Measurements from ENCODE around the gene DOCK8. TPM values are rescaled to one million over a fixed set of nuclear protein-coding genes. Genes with fewer than 3 reads are reported as not detected.

Gene DOCK8
- polyA plus RNA-seq, 5 donors = 6.2 to 8.4 (median 7.0) TPM

GRCh38 chr9:495739-496138, 281.1 kb downstream of the DOCK8 start:
- DNase-seq = no peak

GRCh38 chr9:503326-503725, 288.7 kb downstream of the DOCK8 start:
- no peak for DNase-seq

DNA sequence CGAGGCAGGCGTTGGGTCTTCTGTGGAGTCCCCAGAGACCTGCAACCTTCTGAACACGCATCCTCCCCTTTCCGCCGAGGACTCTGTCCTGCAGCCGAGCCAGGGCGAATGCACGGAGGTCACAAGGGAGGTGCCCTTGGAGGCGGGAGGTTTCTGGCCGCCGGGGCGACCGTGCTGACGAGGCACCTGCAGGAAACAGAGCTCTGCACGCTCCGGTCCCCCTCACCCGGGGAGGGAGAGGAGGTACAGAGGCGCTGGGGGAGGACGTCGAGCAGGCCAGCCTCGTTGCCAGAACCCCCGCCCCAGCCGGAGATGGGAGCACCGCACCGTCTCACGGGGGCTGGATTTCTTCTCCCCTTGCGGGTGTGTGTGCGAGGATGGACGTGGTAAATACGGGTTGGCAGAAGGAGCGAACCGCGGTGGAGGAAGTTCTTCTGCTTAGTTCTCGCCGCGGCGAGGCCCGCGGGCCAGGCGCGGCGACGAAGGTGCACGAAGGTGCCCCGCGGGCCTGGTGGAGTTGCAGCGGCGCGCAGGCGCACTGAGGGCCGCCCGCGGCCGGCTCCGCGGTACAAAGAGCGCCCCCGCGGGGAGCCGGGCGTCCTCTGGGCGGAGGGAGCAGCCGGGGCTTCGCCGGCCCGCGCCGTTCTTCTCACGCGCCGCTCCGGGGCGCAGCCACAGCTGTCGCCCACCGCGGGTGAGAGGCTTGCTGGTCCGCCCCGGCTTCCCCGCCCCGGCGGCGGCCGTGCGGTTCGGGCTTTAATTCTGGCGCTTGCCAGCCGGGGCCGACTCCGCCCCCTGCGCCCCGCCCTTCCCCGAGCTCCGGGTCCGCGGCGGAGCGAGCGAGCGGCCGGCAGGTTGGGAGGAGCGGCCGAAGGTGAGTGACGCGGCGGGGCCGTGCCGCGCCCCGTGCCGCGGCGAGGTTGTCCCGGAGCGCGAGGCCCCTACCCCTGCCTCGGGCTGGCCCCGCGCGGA, 289.5 kb downstream of the DOCK8 start, which contains the start of gene KANK1:
TSS of gene KANK1 (plus strand) at position 815 of the 972 bp plus-strand sequence.
- peak; percentile 75 to 78 for DNase-seq

GRCh38 chr9:504921-505740, 290.5 kb downstream of the DOCK8 start:
- DNase-seq = no peak

DNA sequence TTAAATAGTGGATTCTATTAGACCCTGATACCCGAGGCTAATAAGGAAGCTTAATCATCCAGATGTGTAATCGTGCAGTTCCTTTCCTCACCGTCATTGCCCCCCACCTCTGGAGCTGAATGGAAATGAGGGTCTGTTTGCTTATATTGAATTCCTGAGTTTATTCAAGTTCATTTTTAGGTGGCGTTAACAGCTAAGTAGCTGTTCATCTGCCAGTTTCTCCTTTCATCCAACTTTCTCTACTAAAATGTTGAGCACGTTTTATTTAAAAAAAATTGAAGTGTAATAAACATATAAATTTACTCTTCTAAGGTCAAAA, 291.0 kb downstream of the DOCK8 start:
- DNase-seq = no peak

GRCh38 chr9:506281-506680, 291.6 kb downstream of the DOCK8 start:
- no peak for DNase-seq

DNA sequence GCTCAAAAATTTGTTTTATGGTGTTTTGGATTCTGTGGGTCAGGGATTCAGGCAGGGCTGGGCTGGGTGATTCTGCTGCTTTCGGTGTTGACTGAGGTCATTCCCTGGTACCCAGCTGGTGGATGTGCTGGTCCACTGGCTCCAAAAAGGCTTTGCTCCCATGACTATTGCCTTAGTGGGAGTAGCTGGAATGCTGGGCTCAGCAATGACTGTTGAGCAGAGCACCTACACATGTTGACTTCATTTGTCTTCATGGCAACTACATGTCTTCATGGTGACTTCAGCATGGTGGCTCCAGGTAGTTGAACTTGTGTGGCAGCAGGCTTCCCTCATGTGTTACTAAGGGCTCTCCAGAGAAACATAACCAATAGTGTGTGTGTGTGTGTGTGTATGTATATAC, 297.2 kb downstream of the DOCK8 start:
- no peak for DNase-seq

GRCh38 chr9:512555-513272, 298.0 kb downstream of the DOCK8 start:
- DNase-seq = no peak

Other genes with a start within 250 kb of the DOCK8 start
- gene WASHC1, start 185.4 kb upstream of the DOCK8 start, polyA plus RNA-seq (ENCODE audit: insufficient read depth in 1 of 5, insufficient read length in 5 of 5, low replicate concordance in 1 of 5) = 10 to 100 TPM; 12.0 to 36.4 (median 23.2) TPM
- gene FOXD4, start 96.4 kb upstream of the DOCK8 start, polyA plus RNA-seq (ENCODE audit: insufficient read depth in 1 of 5, insufficient read length in 5 of 5, low replicate concordance in 1 of 5) = under 1 TPM in 4 of 5 donors, not detected in 1; 0.33 to 0.70 (median 0.43) TPM
- gene ZNG1A, start 35.8 kb upstream of the DOCK8 start, polyA plus RNA-seq (ENCODE audit: insufficient read depth in 1 of 5, insufficient read length in 5 of 5, low replicate concordance in 1 of 5) = 10 to 100 TPM; 53.4 to 85.3 (median 65.7) TPM